Measurements from ENCODE around the gene NBEA.

DNA sequence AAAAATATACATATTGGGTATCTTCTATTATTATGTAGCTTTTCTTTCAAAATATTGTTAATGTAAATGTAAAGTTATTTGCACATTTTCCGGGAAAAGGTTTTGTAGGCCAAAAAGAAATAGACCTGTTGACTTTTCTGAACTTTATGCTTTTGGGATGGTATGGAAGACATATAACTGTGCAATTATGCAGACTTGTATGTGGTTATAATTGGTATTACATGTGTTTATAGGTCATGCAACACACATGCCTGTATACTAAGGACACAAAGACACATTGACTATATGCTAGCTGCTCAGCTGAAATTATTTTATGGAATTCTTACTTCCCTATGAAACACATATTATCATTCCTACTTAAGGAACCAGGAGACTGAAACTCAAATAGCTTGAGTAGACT lies 2.3 kb upstream of the NBEA start:
- TF ChIP-seq, protein P1, sequence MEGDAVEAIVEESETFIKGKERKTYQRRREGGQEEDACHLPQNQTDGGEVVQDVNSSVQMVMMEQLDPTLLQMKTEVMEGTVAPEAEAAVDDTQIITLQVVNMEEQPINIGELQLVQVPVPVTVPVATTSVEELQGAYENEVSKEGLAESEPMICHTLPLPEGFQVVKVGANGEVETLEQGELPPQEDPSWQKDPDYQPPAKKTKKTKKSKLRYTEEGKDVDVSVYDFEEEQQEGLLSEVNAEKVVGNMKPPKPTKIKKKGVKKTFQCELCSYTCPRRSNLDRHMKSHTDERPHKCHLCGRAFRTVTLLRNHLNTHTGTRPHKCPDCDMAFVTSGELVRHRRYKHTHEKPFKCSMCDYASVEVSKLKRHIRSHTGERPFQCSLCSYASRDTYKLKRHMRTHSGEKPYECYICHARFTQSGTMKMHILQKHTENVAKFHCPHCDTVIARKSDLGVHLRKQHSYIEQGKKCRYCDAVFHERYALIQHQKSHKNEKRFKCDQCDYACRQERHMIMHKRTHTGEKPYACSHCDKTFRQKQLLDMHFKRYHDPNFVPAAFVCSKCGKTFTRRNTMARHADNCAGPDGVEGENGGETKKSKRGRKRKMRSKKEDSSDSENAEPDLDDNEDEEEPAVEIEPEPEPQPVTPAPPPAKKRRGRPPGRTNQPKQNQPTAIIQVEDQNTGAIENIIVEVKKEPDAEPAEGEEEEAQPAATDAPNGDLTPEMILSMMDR (IDR thresholded peaks at IDR 0.05; ENCODE audit: insufficient read depth, low read length), result no peak
- TF ChIP-seq POLR2AphosphoS5 (IDR thresholded peaks at IDR 0.05; ENCODE audit: low read depth), result no peak
- TF ChIP-seq, protein P2, sequence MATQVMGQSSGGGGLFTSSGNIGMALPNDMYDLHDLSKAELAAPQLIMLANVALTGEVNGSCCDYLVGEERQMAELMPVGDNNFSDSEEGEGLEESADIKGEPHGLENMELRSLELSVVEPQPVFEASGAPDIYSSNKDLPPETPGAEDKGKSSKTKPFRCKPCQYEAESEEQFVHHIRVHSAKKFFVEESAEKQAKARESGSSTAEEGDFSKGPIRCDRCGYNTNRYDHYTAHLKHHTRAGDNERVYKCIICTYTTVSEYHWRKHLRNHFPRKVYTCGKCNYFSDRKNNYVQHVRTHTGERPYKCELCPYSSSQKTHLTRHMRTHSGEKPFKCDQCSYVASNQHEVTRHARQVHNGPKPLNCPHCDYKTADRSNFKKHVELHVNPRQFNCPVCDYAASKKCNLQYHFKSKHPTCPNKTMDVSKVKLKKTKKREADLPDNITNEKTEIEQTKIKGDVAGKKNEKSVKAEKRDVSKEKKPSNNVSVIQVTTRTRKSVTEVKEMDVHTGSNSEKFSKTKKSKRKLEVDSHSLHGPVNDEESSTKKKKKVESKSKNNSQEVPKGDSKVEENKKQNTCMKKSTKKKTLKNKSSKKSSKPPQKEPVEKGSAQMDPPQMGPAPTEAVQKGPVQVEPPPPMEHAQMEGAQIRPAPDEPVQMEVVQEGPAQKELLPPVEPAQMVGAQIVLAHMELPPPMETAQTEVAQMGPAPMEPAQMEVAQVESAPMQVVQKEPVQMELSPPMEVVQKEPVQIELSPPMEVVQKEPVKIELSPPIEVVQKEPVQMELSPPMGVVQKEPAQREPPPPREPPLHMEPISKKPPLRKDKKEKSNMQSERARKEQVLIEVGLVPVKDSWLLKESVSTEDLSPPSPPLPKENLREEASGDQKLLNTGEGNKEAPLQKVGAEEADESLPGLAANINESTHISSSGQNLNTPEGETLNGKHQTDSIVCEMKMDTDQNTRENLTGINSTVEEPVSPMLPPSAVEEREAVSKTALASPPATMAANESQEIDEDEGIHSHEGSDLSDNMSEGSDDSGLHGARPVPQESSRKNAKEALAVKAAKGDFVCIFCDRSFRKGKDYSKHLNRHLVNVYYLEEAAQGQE (IDR thresholded peaks at IDR 0.05; ENCODE audit: insufficient replicate concordance, low read depth), result no peak
